Left renal cortex interstitium (tissue), 4 donors: ENCODE data around the gene ADARB2. TPM values are rescaled to one million over a fixed set of nuclear protein-coding genes. Genes with fewer than 3 reads are reported as not detected.

Source experiments
- DNase-seq, 4 donors: peaks; one replicate each; pipeline ENCODE4 v3.0.0-alpha.2; 2013; ENCODE audit warnings: low read depth in 4 of 4, low spot score in 2 of 4, missing footprints in 1 of 4
- polyA plus RNA-seq, 4 donors: library from polyadenylated mRNA; unstranded; fragments of 120-200 nt; gene quantifications; one replicate each; pipeline ENCODE4 v1.2.1, GENCODE V29; 2013; ENCODE audit not compliant: insufficient read length in 4 of 4

The ADARB2 gene
- polyA plus RNA-seq, 4 donors = 1.2 to 2.0 (median 1.3) TPM

DNA sequence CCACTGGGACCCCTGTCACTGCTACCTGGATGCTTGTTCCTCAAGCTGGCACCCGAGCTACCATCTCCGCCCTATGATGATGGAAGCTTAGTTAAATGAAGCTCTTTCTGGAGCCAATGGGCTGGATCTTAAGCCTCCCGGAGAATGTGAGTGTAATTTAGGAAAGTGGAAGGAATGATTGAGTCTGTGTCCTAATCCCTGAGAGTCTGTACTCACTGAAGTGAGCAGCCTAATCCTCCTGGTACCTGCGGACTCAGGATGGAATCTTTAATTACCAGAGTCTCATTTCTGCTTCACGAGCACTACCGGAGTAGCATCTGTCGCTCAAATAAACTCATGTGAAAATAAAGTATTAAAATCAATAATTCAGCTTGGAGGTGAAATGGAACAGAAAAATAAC lies 425.6 kb downstream of the ADARB2 start:
- no peak for DNase-seq

DNA sequence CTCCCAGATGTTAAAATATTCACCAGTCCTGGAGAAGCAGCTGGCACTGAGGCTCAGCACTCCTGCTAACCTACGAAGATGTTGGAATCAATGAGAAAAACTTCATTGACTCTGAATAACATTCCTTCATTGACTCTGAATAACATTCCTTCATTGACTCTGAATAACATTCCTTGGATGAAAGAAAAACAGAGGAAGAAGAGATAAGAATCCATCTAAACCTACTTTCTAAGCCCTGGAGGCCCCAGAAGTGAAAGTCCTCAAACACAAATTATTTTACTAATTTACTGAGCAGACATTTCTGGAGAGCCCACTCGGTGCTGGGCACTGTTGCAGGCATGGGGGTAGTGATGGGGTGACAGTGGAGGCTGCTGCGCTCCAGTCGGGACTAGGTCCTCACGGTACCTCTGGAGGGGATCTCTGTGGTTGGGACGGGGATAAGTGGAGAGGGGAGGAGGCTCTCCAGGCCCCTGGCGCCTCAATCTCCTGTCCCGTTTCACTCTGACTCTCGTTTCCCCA lies 427.0 kb downstream of the ADARB2 start:
- no peak for DNase-seq

DNA sequence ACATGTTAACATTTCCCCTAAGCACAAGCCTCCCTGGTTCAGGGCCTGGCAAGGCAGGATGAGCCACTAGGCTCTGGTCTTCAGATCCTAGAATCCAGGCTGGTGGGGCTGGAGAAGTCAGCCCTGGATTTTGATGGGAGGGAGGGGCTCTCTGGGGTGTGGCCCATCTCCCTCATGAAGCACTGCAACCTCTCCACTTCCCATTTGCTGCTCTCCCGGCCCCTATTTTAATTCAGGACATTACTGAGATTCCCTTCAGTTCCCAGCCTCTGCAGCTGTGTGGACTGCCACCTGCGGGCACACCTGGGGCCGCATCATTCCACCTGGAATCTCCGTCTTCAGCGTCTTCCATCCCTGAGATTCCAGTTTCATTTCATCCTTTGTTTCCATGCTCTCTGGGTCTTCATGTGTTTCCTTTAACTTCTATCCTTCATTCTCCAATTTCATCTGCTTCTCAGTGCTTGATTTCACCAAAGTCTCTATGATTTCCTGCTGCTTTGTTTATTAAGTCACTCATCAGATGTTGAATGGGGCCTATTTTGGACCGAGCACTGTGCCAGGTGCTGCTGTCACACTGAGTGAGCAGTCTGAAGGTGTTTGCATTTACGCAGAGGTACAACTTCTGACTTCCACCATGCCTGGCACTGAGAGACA lies 427.6 kb downstream of the ADARB2 start:
- no peak for DNase-seq

DNA sequence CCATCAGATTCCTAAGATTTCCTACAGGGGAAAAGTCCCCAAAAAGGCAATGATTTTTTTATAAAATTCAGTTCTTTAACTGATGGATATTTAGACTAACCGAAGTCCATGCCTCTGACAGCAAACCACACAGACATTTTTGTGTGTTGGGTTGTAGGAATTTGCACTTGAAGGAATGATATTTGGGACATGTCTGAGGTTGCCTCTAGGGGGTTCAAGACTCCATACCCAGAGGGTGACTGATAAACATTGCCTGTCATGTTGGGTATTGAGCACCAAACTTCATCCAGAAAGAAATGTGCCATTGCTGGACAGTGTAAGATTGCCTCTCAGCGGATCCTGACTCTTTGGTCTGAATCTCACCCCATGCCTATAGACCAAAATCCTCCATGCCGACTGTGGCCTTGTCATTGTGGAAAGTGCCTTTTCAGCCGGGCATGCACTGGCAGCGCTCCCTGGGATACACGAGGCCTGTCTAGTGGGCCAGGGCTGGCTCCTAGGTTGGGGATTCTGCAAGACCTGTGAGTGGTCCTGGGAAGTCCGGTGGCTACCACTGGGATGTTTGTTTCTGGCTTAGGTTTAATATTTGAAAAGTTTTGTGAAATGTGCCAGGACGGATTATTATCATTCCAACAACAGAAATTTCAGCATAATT lies 428.2 kb downstream of the ADARB2 start:
- DNase-seq = no peak

DNA sequence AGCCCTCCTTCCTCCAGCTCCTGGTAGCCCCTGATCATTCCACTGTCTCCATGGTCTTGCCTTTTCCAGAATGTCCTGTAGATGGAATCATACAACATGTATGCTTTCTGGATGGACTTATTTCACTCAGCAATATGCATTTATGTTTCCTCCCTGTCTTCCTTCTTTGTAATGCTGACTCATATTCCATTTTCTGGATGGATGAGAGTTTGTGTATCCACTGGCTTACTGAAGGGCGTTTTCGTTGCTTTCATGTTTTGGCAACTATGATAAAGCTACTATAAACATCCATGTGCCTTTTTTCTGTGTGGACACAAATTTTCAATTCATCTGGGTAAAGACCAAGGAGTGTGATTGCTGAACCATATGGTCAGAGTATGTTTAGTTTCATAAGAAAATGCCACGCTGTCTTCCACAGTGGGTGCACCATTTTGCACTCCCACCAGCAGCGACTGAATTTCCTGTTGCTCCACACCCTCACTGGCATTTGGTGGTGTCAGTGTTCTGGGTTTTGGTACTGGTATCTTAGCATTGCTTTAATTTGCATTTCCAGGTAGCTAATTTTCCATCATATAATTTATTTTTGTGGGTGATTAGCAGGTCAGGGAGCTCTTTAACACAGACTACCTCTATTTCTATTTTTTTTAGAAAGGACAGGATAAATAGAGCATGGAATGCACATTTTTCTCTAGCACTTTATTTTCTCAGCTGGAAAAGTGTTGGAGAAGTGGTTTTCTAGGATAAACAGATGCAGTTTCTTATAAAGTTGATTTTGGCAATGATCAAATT lies 429.0 kb downstream of the ADARB2 start:
- DNase-seq = no peak

DNA sequence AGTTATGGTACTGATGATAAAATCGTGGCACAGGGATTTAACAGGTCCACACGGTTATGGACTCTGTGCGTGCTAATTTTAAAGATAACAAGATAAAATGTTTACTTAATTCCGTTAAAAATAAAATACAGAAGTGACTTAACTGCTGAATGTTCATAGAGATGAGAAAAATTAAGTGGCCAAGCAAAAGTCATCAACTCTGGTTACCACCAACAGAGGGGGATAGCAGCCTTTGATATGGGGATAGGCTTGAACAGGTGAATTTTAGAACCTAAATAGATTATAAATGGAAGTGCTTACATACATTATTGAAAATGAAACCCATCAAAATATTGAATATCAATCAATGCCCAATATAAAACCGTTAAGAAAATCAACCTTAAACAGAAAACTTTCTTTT lies 436.2 kb downstream of the ADARB2 start:
- no peak for DNase-seq

DNA sequence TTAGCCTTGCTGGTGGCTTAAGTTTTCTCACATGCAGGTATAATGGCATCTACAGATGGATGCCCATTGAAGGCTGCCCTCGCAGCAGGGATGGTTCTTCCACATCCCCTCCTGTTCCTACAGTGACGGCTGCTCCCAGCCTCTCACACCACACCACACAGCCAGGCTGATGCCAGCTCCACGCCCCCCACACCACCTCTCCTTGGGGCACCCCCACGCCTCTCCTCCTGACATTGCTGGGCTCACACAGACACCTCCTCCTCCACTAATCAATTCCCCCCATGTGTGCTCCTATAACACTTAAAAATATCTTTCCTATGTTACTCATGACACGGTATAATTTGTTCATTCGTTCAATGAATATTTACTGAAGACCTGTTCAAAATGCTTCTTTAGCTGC lies 437.1 kb downstream of the ADARB2 start:
- DNase-seq = no peak

DNA sequence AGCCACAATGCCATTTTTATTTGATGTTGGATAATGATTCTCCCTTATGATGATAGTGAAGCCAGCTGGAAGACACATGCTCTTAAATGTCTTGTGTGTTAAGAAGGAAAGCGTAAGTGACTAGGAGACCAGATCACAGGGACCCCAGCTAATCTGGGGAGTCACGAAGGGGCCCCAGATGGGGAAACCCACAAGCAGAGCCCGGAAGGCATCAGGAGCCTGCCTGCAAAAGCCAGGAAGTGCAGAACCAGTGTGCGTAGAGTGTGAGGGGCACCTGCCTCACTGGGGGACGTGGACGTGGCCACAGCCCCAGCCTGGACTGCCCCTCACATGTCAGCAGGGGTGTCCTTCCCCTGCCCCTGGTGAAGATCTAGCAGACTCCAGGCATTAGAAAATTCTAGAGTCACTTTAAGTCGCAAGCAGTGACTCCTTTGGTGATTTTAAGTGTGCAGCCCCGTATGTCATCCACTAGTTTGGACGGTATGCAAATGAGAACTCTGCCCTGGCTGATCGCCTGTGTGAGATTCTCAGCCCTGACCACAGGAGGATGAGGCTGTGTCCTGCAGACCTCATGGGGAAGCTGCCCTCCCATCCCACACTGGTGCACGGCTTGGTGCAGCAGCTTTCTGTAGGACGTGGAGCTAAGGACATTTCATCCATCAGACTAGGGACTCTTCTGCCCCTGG lies 438.1 kb downstream of the ADARB2 start:
- no peak for DNase-seq

DNA sequence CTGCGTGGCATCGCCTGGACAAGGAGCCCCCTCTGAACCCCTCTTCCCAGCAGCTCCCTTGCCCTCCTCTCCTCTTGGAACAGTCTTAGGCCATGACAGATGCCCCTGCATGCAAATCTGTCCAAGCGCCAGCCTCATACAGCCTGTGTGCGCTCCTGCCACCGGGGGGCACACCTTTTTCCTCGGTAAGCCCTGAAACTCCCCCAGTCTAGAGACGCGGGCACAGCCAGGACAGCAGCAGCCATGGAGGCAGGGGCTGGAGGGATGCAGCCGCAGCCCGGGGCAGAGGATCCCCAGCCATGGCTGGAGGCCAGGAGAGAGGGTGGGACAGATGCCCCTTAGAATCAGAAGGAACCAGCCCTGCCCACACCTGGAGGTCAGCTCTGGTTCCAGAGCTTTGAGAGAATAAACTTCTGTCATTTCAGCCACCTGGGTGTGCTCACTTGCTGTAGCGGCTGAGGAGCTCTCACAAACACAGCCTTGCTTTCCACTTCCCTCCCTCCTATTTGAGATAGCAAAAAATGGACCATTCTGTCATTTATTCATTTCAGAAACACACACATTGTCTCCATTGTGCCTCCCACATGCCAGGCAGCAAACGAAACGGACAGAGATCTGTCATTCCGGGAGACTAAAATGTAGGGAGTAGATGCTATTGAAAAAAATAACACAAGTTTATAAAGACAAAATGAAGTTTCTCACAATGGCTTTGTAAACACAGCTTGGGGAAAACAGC lies 439.6 kb downstream of the ADARB2 start:
- DNase-seq = no peak

DNA sequence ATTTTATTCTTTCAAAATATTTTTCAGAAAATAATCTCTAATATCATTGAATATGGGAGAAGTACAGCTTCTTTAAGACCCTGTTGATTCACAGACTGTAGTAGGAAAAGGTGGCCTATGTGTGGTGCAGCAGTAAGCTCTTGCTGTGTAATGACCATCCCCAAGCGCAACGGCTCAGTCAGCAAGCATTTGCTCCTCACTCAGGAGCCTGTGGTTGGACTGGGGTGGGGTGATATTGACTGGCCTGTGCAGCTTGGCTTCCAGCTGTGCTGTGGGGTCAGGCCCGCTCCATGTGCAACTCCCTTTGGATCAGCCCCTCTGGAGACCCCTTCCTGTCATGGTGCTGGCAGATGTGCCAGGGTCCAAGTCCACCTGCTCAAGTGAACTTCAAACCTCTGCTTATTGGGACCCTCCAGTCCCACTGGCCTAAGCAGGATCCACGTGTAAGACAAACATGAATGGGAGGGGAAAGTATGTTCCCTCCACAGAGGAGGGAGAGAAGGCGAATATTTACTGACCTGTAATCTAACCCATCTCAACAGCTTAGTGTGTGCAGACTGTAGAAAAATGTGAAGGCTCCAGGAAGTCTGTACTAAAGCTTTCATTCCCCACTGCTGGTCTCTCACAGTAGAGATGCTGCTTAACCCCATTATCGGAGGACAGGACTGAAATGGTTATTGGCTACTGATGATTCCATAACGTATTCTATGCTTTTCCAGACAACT lies 441.4 kb downstream of the ADARB2 start:
- no peak for DNase-seq

DNA sequence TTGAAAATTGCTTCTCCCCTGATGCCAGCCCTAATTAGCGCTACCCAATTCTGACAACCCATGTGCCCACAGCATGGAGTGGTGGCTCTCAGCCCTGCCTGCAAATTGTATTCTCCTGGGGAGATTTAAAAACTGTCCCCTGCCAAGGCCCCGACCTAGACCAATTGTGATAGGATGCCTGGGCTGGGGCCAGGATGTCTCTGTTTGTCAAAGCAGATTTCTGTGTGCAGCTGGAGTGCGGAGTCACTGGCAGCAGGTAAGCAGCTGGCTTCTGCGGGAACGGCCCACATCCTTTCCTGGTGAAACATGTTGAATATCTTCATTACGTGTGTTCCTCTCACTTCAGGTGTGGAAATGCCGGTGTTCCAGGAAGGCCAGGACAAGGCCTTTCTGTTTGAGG lies 442.6 kb downstream of the ADARB2 start:
- DNase-seq = no peak

DNA sequence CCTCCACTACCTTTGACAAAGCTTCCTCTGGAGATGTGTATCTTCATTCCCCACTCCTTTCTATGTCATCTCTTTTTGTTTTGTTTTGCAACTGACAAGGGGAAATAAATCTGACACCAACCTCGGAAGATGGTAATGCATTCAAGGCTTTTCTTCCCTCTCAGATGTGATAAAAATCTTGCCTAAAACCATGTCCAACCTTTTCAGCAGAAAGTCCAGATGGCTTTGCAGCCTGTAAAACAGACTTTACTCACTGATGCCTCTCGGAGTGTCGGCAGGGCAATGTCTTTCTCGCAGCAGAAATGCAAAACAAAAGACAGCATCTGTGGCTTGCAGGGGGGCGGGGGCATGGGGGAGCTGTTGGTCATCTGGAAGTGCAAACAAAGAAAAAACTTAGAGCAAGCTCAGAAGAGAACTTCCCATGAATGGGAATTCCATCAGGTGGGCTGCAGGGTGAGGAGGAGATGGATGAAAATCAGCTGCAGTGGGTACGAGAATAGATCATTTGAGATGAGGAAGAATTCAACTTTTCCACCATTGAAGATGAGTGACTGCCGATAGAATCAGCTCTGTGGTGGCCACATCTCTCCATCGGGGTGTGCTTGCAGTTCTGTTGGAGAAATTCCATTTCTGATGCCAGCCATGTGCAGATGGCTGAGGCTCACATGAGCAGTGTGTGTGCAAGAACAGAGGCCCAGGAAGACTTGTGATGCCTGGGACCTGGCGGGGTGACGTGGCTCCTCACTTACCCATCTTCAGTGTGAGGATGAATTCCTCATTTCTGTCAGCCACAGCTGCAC lies 443.5 kb downstream of the ADARB2 start:
- no peak for DNase-seq

DNA sequence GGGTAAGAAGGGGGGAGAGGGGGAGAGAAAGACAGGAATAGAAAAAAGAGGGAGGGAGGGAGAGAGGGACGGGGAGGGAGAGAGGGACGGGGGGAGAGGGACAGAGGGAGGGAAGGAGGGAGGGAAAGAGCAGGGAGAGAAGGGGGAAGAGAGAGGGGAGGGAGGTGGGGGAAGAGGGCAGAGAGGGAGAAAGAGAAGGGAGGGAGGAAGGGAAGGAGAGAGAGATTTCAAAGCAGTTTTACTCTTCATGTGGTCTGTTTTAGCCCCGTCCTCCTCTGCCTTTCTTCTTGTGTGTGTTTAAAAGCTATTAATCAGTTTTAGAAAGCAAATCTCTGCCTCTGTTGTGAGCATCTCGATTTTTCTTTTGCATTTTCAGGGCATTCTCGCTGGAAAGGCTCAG lies 444.2 kb downstream of the ADARB2 start:
- no peak for DNase-seq

DNA sequence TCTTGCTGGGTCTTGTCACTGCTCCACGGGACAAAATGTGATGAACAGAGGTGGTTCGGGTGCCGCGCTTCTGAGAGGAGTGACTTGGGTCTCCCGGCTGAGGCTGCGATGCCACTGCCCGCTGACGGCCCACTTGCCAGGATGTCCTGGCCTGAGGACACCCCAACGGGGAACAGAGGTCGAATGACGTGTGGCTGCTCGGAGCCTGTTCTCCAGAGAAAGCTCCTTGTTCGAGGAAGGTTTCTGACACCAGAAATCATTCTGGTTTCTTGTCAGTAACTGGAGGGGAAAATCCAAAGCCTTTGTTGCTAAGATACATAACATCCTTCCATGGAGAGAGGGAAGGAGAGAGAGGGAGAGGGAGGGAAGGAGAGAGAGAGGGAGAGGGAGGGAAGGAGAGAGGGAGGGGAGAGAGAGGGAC lies 444.7 kb downstream of the ADARB2 start:
- no peak for DNase-seq

DNA sequence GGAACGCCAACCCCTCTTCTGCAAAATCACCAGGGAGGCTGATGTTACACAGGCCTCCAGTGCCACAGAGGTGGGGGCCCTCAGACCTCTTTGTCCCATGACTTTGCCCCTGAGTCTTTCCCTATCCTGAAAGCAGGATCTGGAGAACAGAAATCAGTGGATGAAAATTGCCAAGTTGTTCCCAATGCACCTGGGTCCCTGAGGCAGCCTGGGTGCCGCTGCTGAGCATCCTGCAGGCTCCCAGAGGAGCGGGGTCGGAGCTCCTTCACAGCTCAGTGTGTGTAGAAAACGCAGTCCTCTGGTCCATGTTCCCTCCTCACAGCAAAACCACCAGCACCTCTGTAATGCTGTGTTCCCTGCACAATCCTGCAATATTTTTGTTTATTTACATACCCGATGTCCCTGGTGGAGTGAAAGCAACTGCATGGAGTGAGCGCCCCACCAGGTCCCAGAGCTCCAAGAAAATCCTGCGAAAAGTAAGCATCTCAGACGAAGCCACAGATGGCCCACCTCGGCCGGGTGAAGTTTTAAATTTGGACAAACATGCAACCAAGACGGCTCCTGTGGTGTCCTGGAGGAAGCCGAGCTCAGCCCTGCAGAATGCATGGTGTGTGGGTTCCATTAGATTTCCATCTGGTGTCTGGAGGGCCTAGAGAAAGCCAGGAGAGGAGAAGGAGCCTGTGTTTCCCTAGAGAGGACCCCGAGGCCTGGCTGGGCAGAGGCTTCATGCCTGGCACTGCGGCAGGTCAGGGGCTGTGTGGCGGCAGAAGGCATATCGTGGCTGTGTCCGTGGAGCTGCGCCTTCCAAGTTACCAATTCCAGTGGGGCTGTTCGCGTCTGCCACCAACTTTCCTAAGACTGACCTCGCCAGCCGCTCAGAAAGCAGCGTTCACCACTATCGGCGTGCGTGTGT lies 445.9 kb downstream of the ADARB2 start:
- no peak for DNase-seq

DNA sequence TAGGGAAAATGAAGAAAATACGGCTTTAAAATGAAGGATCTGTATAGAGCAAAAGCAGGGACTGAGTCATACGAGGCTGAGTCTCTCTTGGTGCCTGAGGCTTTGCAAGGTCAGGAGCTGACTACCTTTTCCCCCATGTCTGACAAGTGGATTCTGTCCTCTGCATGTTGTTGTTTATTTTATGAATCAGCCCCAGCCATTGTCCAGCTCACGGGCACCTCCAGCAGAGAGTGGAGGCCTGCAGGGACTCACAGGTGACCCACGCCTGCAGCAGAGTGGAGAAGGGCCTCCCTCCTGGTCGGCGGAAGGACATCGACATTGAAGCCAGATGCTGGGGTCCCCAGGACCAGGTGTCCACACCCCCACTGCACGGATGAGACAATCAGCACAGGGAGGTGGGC lies 447.3 kb downstream of the ADARB2 start:
- DNase-seq = no peak

DNA sequence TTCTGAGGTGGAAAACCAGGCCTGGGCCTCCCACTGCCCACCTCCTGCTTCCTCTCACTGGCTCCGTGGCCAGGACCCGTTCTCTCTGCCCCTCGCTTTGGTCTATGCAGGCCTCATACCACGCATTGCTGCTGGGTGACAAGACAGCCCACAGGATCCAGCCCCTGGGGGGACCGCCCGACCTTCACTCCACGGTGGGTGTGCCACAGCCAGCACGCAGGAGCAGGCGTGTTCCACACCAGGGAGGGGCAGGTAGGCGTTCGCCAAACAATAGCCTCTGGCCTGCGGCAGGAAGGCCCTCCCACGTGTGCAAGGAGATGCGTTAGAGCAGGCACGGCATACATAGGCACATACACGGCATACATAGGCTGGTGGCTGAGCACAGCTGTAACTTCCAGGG lies 447.7 kb downstream of the ADARB2 start:
- no peak for DNase-seq

DNA sequence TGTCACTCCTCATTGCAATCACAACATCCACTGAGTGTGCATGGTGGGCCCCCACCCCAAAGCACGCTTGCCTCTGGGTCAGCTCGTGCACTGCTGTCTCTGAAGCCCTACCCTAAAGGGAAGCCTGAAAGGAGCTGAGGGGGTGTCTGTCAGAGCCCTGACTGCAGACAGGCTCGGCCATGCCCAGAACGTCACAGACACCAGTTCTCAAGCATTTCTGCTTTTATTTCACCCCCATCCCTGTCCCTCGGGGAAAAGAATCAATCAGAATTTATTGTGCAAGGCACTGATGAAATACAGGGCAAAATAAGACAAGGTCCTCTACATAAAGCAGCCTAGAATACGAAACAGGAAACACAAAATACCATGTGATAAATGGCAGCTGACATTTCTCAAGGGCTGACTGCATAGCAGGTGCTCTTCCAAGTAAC lies 449.3 kb downstream of the ADARB2 start:
- DNase-seq = no peak
